MCF 10A (cell line): ENCODE results near the gene SCRT2. TPM values are rescaled to one million over a fixed set of nuclear protein-coding genes. Genes with fewer than 3 reads are reported as not detected.

ENCODE experiments used
- BruUV-seq: library from RNA; stranded (reverse); fragments of 400-500 nt; replicated peaks from 2 replicates; lab custom pipeline; 2021; lab: Mats Ljungman, UMichigan
- CTCF ChIA-PET: fragments of 300-600 bp; sonication (Branson Sonifier 250); formaldehyde crosslinking; extraction: SDS; loops from one replicate; lab custom pipeline; 2021; ENCODE audit warnings: antibody characterized with exemption, inconsistent platforms; lab: Yijun Ruan, JAX
- POLR2A ChIA-PET: fragments of 300-600, 350-650 bp; sonication (Branson Sonifier 250); formaldehyde crosslinking; extraction: SDS; loops from one replicate; lab custom pipeline; 2020; ENCODE audit warnings: antibody characterized with exemption, inconsistent platforms; lab: Yijun Ruan, JAX
- DNase-seq: peaks from one replicate; pipeline ENCODE4 v3.0.0-alpha.2; 2018; ENCODE audit not compliant: unreplicated experiment
- H3K27ac Mint-ChIP-seq: one replicate; pipeline ENCODE4 v1.8.0; 2022; ENCODE audit warnings: mild to moderate bottlenecking, low read depth, mixed read lengths; ENCODE audit not compliant: unreplicated experiment
- H3K27me3 Mint-ChIP-seq: one replicate; pipeline ENCODE4 v1.8.0; 2022; ENCODE audit warnings: mixed read lengths; ENCODE audit not compliant: insufficient read depth, unreplicated experiment
- H3K36me3 Mint-ChIP-seq: one replicate; pipeline ENCODE4 v1.8.0; 2022; ENCODE audit warnings: mild to moderate bottlenecking, moderate library complexity, mixed read lengths; ENCODE audit not compliant: insufficient read depth, unreplicated experiment
- H3K4me1 Mint-ChIP-seq: one replicate; pipeline ENCODE4 v1.8.0; 2022; ENCODE audit warnings: mixed read lengths; ENCODE audit not compliant: insufficient read depth, unreplicated experiment
- H3K4me3 Mint-ChIP-seq: one replicate; pipeline ENCODE4 v1.8.0; 2022; ENCODE audit warnings: mild to moderate bottlenecking, moderate library complexity, mixed read lengths; ENCODE audit not compliant: unreplicated experiment
- H3K9me3 Mint-ChIP-seq: one replicate; pipeline ENCODE4 v1.8.0; 2022; ENCODE audit warnings: mixed read lengths; ENCODE audit not compliant: unreplicated experiment
- intact Hi-C: fragments of 100-400 bp; cut with micrococcal nuclease; formaldehyde crosslinking; loops from 2 replicates; pipeline ENCODE4 v1.14.1; 2022
- total RNA-seq: library from RNA; stranded (reverse); gene quantifications from 2 replicates; pipeline ENCODE4 v1.2.3, GENCODE V29; 2022
- TF ChIP-seq, protein P1 (sequence below): fragments of 200-600 bp; IDR thresholded peaks from one replicate; pipeline ENCODE4 v1.8.0; 2022; ENCODE audit warnings: antibody characterized with exemption, mild to moderate bottlenecking; ENCODE audit not compliant: unreplicated experiment

The SCRT2 gene
- total RNA-seq, 1 experiment from 2014 or later, result not detected

GRCh38 chr20:668638-669037 lies 7.0 kb downstream of the SCRT2 start:
- Mint-ChIP-seq H3K27ac (no peak overlapping the region), H3K4me1 (no peaks in the 10 kb centered on the region), H3K4me3 (no peak overlapping the region), H3K36me3 (no peaks in the 10 kb centered on the region), H3K27me3 (peaks cover 41% of the 10 kb centered on the region), H3K9me3 (no peaks in the 10 kb centered on the region)
- TF ChIP-seq, protein P1, sequence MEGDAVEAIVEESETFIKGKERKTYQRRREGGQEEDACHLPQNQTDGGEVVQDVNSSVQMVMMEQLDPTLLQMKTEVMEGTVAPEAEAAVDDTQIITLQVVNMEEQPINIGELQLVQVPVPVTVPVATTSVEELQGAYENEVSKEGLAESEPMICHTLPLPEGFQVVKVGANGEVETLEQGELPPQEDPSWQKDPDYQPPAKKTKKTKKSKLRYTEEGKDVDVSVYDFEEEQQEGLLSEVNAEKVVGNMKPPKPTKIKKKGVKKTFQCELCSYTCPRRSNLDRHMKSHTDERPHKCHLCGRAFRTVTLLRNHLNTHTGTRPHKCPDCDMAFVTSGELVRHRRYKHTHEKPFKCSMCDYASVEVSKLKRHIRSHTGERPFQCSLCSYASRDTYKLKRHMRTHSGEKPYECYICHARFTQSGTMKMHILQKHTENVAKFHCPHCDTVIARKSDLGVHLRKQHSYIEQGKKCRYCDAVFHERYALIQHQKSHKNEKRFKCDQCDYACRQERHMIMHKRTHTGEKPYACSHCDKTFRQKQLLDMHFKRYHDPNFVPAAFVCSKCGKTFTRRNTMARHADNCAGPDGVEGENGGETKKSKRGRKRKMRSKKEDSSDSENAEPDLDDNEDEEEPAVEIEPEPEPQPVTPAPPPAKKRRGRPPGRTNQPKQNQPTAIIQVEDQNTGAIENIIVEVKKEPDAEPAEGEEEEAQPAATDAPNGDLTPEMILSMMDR, result no peak
- ChIA-PET CTCF (interaction anchor here (0.5 to 2.3 kb wide), 12 partner anchors 10 to 400 kb away, joined by 3 to 23 read pairs (median 4); no protein-coding TSS in a partner anchor), POLR2A (no interaction called here)
- DNase-seq, result no peak
- no TSS peak for BruUV-seq
- intact Hi-C loops, result loop anchor here (5.0 kb wide), 2 partner anchors 69 to 316 kb away; no protein-coding TSS in a partner anchor

GRCh38 chr20:668050-668449 lies 7.6 kb downstream of the SCRT2 start:
- Mint-ChIP-seq H3K4me3 (no peak overlapping the region), H3K36me3 (no peaks in the 10 kb centered on the region), H3K27ac (no peak overlapping the region), H3K4me1 (no peaks in the 10 kb centered on the region), H3K27me3 (peaks cover 41% of the 10 kb centered on the region), H3K9me3 (no peaks in the 10 kb centered on the region)
- ChIA-PET CTCF (interaction anchor here (0.5 to 2.3 kb wide), 23 partner anchors 8 to 441 kb away, joined by 3 to 23 read pairs (median 4); partner anchors contain the start of gene SRXN1), POLR2A (interaction anchor here (1.4 kb wide), 1 partner anchor 124 kb away, joined by 4 read pairs; the partner anchor contains the start of gene CSNK2A1)
- no peak for DNase-seq
- intact Hi-C loops, result loop anchor here (5.0 kb wide), 2 partner anchors 69 to 316 kb away; no protein-coding TSS in a partner anchor
- BruUV-seq, result no TSS peak
- TF ChIP-seq, protein P1, result no peak

DNA sequence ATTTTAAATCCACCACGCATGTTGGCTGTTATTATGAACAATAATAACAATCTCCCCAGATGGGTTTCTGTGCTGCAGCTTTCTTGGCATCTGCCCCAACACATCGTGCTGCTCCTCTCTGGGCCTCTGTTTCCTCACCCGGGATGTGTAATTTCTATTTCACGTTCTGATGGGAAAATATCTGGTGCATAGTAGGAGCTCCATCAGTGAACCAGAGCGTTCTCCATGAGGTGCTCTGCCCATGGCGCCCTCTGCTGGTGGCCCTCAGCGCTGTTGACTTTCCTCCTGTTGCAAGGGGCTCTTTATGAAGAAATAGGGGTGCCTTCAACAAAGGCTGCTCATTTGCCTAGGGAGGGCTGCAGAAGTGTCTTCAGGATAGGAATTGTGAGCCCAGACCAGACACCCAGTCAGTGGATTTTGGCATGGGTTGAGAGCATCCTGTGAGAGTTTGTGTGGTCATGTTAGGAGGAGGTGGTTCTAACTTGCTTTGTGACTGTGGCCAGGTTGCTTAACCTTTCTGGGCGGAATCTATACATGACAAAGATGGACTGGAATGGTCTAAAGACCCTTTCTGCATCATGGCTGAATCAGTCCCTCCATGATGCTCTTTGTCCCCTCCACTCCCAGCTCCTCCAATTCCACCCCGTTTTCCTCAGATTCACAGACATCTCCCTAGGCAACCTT lies 8.1 kb downstream of the SCRT2 start:
- TF ChIP-seq, protein P1, result peak; percentile 86
- ChIA-PET POLR2A (interaction anchor here (1.4 to 1.5 kb wide), 2 partner anchors 22 to 124 kb away, joined by 4 read pairs; partner anchors contain the start of gene CSNK2A1), CTCF (interaction anchor here (0.6 to 2.3 kb wide), 35 partner anchors 9 to 457 kb away, joined by 3 to 23 read pairs (median 4); partner anchors contain the start of gene SRXN1)
- Mint-ChIP-seq H3K4me3 (no peak overlapping the region), H3K36me3 (no peaks in the 10 kb centered on the region), H3K27me3 (peaks cover 41% of the 10 kb centered on the region), H3K9me3 (no peaks in the 10 kb centered on the region), H3K4me1 (no peaks in the 10 kb centered on the region), H3K27ac (no peak overlapping the region)
- DNase-seq, result peak; percentile 55
- intact Hi-C loops, result loop anchor here (1.0 to 5.0 kb wide), 3 partner anchors 70 to 315 kb away; no protein-coding TSS in a partner anchor
- no TSS peak for BruUV-seq

- H3K27me3 Mint-ChIP-seq, result peaks cover 37% of the 10 kb centered on the region
- H3K36me3 Mint-ChIP-seq, result no peaks in the 10 kb centered on the region
- CTCF ChIA-PET, result interaction anchor here (0.6 to 2.3 kb wide), 29 partner anchors 8 to 457 kb away, joined by 3 to 23 read pairs (median 4); partner anchors contain the start of gene SRXN1
- intact Hi-C loops, result loop anchor here (1.0 to 5.0 kb wide), 3 partner anchors 70 to 315 kb away; no protein-coding TSS in a partner anchor
- TF ChIP-seq, protein P1, result no peak
- BruUV-seq, result no TSS peak
- H3K4me3 Mint-ChIP-seq, result no peak overlapping the region
- no peak for DNase-seq
- no peaks in the 10 kb centered on the region for H3K9me3 Mint-ChIP-seq
- H3K27ac Mint-ChIP-seq, result no peak overlapping the region
- peaks cover 2% of the 10 kb centered on the region for H3K4me1 Mint-ChIP-seq
- POLR2A ChIA-PET, result interaction anchor here (1.1 to 1.5 kb wide), 3 partner anchors 13 to 123 kb away, joined by 4 to 5 read pairs (median 4); partner anchors contain the start of gene CSNK2A1
Measured at GRCh38 chr20:666877-667276, 8.7 kb downstream of the SCRT2 start.
